Hepatic stellate cell (primary cell): ENCODE data around the gene IGDCC3.

Experiments used
- DNase-seq: peaks from one replicate; pipeline ENCODE4 v3.0.0; 2011; ENCODE audit warnings: low spot score

IGDCC3 gene

DNA sequence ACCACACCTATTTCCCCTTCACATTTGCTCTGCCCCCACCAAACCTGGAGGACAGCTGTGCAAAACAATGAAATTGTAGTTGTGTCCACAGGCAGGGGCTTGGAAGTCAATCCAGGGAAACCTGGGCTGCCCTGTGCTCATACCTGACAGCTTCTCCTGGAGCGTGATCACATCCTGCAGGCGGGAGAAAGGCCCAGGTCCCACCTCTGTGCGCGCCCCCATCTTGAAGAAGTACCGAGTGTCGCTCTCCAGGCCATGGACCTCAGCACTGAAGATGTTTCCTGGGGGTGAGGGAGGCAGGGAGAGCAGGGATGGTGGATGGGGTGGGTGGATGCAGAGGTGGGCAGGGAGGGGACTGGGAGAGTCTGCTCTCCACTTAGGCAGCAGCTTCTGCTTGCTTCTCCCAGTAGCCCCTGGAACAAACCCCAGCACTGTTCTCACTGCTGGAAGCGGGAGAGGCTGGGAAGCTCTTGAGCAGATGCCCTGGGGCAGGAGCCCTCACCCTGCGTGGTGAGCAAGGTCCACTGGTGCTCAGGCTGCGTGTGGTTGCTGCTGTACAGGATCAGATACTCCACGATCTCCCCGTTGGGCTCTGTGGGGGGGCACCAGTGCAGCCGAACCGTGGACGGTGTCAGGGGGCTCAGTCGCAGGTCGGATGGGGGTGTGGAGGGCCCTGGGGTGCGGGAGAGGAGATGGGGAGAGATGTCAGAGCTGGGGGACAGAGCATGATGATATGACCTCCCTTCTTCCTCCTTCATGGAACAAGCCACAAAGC lies 10.7 kb upstream of the IGDCC3 start:
- DNase-seq: no peak

DNA sequence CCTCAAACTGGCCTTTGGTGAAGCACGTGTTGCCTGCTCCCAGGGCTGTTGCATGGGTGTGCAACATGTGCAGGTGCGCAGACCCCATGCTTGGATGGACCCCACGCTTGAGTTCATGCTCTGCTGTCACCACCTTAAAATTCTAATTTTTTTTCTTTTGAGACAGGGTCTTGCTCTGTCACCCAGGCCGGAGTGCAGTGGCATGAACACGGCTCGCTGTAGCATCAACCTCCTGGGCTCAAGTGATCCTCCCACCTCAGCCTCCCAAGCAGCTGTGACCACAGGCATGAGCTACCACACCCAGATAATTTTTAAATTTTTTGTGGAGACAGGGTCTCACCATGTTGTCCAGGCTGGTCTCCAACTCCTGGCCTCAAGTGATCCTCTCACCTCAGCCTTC lies 9.1 kb upstream of the IGDCC3 start:
- DNase-seq: no peak

DNA sequence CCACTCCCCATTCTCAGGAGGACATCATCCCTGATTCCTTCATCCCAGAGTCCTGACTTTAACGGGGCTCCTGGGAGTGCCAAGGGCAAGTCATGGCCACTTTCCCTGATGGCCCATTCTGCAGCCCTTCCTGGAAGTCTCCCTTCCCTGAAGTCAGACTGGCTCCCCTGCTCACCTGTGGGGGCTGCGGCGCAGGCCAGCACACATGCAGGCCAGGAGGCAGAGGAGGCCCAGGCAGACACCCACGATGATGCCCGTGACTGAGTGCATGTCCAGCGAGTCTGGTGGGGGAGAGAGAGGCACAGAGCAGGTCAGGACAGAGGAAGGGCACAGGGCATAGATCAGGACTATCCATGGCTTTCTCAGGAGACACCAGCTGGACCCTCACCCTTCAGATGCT lies 8.6 kb upstream of the IGDCC3 start:
- no peak for DNase-seq

DNA sequence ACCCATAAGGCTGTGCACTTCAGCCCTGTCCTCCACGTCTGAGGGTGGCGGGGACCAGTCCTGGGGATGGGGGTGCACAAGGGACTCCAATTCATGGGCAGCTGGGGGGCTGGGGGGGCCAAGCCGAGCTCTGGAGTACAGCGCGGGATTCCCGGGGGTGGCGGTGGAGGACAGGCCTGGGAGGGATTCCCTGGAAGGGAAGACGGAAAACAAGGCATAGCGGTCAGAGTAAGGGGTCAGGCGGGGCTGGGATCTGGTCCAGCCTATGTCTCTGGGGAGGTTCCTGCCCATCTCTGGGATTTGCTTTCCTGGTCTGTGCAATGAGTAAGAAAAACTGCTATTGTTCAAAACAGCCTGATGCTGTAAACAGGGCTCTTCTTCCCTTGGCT lies 8.1 kb upstream of the IGDCC3 start:
- DNase-seq: no peak

DNA sequence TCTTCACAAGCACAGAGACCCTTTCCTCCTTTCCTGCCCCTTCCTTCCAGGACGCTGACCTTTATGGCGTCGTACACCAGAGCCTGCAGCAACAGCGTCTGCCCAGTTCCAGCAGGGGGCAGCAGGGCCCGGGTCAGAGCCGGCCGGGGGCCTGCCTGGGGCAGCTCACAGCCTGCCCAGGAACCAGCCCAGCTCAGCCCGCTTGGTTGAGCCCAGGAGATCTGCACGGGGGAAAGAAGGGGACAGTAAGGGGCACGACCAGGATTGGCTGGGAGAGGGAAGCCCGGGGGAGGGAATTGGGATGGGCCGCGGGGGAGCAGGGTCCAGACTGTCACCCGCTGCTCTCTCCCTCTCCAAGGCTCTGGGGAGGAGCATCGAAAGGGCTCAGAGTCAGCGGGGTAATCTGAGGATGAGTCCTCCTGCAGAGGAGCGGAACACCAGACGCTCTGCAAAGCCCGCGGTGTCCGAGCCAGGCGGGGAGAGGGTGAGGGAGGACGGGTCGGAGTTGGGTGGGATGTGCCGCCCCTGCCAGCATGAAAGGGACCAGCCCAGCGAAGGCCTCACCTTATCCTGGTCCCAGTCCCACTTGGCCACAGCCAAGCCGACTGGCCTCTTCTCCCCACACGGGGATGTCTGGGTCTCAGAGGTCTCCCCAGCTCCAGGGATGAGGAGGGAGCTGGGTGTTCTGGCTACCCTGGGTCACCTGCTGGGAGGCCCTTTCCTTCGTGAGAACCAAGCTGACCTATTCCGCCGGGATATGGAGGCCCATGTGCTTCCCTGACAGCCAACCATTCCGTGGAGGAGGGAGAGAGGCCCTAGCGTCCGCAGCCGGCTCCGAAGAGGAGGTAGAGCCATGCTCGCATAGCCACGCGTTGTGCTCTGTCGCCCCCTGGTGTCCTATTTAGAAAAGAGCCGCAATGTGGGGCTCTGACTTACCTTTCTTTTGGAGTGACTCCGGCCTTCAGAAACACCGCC lies 7.4 kb upstream of the IGDCC3 start:
- DNase-seq: peak; percentile 96

DNA sequence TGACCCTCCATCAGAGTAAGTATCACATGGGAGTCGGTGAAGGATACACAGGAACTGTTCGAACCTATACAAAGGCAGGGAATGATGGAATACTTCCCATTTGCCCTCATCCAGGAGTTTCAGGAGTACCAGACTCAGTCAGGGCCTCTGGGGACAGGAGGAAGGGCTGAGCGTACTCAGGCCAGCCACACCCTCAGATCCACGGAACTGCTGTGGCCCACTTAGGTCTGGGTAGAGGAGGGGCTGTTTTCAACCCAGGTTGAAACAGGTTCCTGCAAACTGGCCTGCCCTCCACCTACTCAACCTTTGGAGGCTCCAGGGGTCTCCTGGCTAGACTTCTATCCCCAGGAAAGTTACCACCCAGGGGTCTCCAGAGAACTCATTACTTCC lies 6.7 kb upstream of the IGDCC3 start:
- DNase-seq: no peak

DNA sequence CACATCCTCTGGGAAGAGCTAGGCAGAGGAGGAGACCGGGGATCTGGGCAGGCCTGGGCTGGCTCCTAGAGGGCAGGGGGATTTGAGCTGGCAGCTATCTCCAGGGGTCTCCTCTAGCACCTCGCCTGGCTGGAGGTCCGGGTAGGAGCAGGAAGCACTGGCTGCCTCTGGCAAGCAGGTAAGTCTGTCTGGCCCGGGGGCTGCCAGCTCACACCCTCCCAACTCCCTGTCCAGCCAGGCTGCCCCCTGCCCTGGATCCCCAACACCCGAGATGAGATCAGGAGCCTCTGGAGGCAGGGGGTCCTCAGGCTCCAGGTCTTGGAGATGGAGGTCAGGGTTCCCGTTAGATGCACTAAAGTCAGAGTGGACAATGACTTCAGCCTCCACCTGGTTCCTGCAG lies 6.2 kb upstream of the IGDCC3 start:
- DNase-seq: no peak

DNA sequence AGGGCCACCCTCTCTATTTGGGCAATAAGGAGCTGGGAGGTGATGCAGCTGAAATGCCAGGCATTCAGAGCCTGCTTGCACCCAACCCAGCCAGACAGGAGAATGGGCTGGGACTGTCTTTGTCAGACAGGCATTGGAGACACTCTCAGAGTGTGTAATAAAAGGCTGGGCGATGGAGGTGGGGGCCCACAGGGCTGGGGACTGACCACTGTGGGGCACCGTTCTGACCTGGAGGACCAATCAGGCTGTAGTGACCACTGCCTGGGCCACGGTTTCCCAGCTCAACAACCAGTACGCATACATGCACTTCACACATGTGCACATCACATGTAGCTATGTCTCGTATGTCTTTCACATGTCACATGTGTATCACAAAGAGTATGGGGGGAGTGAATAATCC lies 5.7 kb upstream of the IGDCC3 start:
- DNase-seq: no peak

DNA sequence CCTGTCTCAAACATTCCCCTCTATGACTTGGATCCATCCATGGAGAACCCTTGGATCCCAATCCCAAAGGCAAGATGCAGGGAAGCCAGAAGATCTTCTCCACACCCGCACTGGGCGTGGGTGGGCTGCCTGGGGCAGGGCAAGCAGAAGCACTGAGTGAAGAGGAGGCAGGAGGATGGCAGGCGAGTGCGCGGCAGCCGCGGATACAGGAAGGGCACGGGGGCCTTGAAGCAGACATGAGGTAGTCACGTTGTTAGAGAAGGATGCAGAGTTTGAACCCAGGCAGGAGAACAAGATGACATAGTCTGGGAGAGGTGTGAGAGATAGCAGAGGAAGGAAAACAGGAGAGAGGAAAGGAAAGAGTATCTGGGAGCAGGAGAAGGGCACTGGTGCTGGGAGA lies 5.1 kb upstream of the IGDCC3 start:
- DNase-seq: no peak

DNA sequence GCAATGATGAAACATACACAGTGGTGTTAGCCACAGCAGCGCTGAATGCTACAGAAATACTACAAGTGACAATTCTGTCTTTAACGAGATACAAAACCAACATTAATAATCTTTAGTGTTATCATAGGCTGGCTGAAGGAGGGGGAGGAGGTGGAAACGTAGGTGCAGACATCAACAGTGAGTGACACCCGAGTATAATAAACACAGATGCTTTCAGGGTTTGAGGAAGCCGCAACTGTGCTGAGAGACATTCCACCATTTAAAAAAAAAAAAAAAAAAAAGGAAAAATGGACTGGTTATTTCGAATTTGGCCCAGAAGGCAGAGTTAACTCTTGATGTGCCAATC lies 4.3 kb upstream of the IGDCC3 start:
- DNase-seq: no peak

DNA sequence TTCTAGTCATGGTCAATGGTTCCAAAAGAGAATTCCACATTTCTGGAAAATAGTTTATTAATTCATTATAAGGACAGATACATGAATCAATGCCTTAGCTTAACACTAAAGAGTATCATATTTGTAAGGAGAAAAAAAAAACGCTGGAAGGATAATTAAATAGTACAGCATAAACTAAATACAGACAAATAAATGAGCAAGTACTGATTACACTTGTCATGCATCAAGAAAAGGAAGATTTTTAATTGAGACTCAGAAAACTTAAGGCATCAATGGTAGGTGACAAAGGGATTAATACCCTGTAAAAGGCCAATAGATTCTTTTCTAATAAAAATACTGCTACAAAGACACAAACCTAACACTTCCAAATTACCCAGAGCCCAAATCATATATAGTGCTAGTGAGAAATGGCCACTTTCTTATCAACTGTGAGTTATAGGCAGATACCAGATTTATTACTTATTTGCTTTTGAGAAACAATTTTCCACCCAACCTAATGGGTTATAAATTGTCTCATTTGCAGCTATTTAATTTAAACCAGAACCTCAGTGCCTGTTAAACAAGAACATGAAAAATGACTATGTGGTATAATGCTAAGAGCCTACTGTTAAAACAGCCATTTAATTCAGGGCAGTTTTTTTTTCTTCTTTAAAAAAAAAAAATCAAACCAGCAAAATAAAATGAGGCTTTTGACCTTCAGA lies 3.8 kb upstream of the IGDCC3 start:
- DNase-seq: no peak

DNA sequence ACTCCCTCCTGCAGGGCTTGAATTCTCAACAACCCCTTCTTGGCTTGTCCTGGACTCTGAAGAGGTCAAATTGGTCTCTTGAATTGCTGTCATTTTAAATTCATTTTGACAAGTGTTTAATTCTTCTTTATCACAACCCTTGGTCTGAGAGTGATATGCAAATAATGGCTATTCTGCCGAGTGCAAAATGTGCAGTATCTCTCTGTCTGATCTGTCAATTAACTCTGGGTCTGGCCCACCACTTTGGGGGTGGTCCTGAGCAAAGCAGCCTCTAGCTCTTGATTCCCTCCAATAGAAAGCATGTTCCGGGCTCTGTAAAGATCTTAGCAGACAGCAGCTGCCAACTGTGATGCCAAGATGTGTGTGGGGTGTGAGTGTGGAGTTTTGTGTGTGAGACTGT lies 2.2 kb upstream of the IGDCC3 start:
- no peak for DNase-seq

DNA sequence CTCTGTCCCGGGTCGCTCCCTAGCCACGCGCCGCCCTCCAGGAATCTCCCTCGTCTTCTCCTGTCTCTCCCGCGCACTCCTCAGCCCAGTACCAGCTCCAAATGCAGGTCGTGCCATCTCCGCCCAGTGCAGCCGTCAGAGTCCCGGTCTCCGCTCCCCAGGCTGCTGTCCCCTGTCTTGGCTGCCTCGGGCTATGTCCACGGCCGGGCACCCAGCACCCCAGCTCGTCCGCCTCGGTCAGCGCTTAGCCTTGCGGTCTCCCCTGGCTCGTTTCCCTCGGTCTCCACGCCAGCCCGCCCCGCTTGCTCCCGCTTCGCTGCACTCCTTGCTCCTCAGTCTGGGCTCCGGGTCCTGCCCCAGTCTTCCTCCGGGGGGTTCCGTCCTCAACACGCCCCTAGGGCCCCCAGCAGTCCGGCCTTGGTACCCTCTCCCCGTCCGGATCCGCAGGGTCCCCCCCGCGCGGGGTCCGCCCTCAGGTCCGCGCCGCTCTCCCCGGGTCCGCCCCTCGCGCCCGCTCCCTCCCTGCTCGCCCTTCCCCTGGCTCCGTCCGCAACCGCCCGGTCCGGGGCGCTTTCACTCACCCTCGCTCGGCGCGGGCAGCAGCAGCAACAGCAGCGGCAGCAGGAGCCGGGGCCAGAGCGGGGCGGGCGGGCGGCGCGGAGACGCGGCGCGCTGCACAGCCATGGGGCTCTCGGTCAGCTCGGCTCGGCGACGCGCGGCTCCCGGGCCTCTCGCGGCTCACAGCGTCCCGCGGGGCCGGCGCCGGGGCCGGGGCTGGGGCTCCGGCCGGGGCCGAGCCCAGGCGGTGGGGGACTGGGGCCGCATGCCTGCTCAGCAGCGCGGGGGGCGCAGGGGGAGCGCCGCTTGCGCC lies 462 bp downstream of the IGDCC3 start:
- DNase-seq: peak; percentile 50

DNA sequence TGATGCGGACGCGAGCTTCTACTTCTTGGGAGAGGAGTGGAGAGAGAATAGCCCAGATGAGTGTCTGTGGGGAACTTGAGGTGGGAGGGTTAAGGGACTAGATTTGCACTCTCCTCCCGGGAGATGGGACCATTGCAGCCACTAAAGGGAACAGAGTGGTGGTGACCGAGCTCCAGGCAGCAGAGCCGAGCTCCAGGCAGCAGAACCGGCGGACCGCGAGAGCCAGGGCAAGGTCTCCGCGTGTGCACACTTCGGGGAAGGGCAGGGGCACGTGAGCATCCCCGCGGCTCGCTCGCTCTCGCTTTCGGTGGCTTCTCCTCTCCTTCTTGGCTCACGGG lies 1.1 kb downstream of the IGDCC3 start:
- DNase-seq: no peak

DNA sequence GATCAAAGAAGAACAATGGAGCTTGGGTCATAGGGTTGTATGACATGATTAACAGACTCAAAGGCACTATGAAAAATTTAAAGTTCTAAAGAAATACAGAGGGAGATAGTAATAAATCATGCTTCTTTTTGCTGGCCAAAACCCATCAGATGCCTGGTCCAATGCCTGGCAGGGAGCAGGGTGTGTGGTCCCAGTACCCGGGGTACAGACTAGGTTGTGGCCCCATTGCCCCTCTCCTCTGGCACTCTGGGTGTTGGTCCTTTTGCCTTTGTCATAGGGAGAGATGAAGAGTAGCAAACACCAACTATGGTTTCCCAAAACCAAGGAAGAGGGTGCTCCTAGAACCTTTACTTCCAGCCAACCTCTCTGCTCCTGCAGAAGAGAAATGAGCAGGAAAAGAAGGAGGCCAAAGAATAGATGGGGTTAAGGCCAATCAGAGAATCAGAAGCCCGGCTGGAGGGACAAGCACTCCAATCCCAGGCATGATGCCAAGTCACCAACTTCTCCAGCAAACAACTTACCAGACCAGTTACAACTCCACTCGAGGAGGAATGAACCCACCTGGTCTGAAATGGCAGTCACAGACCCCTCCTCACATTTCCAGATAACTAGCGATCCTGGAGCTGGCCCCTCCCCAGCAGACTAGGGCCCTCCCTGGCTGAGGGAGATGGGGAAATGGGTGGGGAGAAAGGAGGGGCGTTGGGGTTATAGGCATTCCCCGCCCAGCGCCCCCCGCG lies 1.8 kb downstream of the IGDCC3 start:
- no peak for DNase-seq

DNA sequence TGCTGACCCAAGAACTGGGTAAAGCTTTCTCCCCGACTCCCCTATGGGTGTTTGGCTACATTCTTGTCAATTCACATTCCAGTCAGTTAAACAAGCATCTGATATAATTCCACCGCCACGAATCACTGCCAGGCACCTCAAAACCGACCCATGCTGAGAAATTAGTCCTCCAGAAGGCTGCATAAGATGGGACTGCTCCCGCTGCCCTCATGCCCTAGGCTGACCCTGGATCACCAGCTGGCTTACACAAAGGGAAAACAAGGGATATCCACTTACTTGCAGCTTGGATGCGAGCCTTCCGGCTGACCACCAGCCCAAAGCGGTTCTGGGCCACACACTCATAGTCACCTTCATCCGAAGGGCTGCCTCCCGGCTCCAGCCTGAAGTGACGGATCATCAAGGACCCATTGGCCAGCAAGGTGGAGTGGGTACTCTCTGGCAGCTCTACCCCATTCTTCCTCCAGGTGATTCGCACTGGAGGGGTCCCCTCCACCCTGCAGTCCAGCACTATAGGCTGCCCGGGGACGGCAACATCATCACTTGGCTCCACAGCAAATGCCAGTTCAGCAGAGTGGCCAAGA lies 2.9 kb downstream of the IGDCC3 start:
- DNase-seq: peak; percentile 59

DNA sequence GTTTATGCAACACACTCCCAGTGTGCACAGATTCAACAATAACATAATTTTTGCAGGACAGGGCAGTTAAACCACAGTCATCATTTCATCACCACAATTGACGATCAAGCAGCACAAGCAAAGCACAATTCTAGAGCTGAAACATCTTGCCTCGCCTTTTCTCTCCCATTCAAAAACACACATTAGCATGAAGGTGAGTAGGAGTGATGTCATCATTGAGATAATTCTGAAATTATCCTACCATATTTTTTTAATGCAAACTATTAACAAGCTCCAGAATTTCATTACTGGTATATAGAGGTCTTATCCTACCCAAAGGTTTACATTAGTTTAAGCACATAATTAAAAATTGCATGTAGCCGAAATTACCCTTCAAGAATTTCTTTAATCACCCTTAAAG lies 3.5 kb downstream of the IGDCC3 start:
- DNase-seq: no peak

DNA sequence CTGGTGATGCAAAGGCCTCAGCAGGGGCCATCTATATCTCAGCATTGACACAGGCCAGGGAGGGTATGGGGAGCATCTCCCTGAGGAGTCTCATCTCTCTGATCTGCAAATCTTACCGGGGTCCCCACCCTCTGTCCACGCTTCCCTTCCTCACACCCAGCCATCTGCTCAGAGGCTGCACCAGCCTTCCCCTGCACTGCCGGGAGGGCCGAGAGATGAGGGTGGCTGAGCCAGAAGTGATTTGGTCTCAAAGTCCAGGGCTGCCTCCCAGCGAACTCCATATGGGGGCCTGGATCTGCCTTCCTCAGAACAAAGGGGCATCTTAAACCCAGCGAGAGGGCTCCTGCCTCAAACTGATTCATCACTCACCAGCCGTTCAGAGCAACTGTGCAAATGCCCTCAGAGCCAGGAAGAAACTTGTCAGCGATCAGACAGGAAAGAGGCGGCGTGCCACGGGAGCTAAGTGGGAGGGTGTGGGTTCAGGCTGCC lies 4.6 kb downstream of the IGDCC3 start:
- no peak for DNase-seq

DNA sequence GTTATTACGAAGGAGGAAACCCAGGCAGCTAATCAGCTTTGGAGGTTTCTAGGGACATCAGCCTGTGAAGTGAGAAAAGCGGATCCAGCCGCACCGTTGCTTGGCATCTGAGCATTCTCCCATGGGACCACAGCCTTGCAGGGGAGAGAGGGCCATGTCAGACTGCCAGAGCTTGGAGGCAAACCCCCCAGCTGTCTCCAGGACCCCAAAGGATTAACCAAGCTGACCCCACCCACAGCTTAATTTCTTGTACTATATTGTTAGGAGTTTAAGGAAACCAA lies 5.1 kb downstream of the IGDCC3 start:
- no peak for DNase-seq

DNA sequence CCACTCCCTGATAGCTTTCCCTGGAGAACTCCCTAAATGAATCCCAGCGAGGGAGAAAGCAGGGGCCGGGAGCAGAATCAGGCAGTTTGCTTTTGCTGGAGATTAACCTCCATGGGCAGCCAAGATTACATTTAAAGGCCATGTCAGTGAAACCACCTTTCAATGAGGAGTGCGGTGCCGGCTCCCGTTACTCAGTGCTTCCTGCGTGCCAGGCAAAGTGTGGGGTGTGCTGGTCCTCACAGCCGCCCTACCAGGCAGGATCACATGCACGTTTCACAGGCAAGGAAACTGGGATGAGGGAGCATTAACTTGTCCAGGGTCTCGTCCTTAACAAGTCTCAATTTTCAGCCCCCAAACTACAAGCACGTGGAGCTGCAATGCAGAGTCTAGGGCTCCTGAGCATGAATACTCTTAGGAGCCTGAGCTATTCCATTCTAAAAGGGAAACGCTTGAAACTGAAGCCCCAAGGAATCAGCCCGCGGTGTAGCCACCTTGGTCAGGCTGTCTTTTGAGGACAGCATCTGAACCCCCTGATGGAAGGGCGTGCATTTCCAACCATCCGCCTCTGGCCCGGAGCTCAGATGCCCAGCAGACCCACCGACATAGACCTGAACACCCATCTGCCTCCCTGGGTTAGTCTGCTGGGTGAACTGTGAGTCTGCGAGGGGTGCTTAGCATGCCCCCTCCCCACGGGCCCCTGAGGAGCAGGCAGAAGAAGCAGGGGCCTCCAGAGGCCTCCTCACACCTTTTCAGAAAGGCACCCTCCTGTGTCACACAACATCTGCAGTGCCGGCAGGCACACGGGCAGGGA lies 5.6 kb downstream of the IGDCC3 start:
- DNase-seq: no peak
